HG02610 (cell line): Measurements from ENCODE around the gene GGNBP2.

Experiments used
- ATAC-seq: cut with Tn5 transposase; IDR thresholded peaks from one replicate; pipeline ENCODE4 v1.9.1; 2021; ENCODE audit warnings: mild to moderate bottlenecking, moderate library complexity; ENCODE audit not compliant: unreplicated experiment

The GGNBP2 gene

DNA sequence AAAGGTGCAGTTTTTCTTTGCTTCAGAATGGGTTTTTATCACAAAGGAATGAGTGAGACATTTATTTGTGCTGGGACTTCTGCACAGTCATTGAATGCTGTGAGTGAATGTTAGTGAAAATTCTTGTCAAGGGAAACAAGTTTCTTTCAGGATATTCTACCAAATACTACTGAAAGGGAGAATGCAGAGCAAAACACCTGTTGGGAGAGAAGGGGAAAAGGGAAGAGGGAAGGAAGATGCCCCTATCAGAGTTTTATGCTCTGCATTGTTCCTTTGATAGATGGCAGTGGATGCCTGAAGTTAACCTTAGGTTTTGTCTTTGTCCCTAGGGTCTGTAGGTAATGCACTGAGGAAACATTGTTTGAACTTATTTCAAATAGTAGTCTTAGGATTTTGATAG, 3.1 kb downstream of the GGNBP2 start:
- ATAC-seq = no peak

DNA sequence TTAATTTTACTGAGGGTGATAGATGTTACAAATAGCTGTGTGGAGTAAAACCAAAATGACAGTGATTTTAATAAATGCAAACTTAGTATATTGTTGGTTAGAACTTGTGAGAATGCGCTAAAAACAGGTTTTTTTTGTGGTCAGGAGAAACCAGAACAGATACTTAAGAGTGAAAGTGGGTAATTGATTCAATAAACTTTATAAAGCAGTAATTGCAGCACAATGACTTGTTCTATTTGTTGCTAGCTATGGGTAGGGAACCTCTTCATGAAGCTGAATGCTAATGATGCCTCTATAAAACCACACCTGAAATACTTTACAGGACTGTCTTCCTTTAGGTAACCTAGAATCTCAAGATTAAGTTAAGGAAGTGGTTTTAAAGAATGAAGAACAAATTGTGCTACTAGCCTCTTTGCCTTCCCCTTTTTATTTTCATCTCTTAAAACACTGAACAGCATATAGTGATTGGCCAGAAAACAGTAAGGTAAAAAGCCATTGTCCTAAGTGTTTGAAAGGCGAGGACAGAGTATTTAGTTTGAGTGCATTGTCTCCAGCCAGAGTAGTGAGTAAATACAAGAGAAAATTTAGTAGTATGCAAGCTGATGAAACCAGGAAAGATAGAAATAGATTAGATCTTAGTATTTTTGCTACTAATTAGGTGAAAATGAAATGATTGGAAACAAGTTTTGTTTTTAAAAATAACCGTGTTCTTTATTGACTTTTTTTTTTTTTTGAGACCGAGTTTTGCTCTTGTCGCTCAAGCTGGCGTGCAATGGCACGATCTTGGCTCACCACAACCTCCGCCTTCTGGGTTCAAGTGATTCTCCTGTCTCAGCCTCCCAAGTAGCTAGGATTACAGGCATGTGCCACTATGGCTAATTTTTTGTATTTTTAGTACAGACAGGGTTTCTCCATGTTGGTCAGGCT, 6.0 kb downstream of the GGNBP2 start:
- peak; percentile 38 for ATAC-seq

DNA sequence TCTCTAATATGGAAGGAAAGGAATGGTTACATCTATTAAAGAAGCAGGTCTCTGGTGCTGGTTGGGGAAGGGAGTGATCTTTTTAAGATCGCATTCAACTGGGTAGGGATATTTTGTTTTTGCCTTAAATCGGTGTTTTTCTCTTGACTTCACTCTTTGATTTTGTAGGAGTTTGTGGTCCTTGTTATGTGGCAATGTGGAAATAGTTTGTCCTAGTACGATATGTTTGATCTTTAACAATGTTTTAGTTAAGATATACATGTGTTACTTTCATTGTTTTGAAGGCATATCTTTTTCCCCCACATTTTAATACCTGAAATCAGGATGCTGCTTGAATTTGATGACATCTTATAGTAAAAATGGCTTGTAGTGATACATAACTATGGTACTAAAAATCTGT, 8.7 kb downstream of the GGNBP2 start:
- ATAC-seq = no peak

DNA sequence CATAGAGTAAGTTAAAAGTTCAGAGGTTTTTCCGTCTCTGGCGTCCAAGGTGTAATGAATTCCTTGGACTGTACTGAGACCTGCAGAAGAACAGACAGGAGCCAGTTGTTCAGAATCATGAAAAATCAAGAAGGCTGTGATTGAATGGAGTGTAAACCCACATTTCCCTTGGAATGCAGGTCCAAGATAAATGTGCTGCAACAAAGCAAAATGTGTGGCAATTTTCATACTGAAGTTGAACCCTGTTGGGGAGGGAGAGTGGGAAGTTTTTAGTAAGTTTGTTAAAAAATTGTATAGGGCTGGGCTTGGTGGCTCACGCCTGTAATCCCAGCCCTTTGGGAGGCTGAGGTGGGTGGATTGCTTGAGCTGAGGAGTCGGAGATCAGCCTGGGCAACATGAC, 21.4 kb downstream of the GGNBP2 start:
- ATAC-seq = no peak

DNA sequence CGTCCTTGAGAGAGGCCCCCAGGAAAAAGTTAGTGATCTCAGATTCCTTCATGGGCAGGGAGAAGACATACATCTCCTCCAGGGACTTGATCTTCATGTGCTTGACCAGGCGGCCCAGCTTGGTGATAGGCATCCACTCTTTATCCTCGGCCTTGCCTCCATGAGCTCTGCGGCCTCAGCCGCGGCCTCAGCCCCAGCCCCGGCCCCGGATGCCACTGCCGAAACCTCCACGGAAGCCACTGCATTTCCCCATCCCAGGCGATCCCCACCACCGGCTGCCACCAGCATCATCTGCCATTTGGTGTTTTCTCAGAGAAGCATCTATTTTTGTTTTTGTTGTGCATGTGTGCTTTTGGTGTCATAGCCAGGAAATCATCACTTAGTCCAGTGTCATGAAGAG, 30.3 kb downstream of the GGNBP2 start:
- ATAC-seq = no peak

DNA sequence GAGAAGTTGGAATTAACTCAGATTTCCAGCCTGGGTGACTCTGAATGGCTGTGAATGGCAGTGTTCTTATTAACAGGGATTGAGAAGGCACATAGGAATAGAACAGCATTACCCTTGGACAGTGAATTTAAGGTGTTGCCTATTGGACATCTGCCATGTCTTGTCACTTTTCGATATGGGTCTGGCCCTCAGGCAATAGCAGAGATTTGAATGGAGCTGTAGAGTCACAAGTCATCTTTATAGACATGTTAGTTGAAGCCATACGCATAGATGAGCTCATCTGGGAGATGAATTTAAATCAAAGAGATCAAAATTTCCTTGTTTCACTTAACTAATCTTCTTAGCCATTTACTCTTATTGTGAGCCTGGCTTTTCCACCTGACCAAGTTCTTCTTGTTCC, 32.1 kb downstream of the GGNBP2 start:
- ATAC-seq = no peak

DNA sequence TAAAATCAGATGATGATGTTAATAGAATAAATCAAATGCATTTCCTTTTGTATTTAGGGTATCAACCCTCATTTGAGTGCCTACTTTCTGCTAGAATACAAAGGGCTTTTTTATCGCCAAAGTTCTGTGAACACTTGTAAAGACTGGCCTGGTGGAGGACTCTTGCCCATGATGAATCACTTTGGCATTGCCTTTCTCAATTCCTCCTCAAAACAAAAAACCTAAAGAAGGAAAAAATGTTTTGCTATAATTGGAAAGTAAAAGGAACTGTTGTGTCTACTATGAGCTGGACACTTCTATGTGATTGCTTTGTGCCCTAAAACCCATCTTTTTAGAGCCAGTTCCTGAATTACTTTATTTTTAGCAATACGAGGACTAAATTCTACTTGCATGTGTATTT, 34.0 kb downstream of the GGNBP2 start:
- ATAC-seq = no peak

DNA sequence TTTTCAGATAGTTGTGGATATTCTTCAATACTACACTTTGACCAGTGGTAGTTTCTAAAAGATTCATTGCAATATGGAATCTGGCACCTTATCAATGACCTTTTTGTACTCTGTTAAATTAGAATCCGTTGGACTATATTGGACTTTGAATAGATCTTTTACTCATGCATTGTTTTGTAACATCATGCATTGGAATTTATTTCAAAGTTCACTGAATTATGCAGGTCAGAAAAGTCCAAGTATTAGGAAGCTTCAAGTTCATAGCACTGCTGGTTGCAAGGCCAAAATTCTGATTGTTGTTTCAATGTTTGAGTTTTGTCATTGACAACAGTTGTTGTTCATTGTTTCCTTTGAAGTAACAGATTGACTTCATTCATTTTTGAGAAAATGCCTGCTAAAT, 39.1 kb downstream of the GGNBP2 start:
- no peak for ATAC-seq

DNA sequence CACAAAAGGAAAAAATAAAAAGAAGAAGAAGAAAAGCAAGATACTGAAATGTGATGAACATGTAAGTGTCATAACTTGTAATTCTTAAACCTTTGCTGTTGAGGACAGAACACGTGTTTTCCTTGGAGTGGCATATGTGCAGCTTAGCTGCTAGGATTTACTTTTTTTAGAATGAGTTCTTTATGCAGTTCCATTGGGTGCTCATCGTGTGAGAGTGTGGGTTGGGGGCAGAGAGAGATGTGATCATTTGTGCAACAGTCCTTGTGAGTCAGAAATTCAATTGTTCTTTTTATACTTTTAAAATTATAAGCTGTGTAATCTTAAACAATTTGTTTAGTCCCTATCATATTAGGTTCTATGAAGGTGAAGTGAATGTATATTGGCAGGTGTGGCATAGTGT, 41.4 kb downstream of the GGNBP2 start:
- no peak for ATAC-seq

DNA sequence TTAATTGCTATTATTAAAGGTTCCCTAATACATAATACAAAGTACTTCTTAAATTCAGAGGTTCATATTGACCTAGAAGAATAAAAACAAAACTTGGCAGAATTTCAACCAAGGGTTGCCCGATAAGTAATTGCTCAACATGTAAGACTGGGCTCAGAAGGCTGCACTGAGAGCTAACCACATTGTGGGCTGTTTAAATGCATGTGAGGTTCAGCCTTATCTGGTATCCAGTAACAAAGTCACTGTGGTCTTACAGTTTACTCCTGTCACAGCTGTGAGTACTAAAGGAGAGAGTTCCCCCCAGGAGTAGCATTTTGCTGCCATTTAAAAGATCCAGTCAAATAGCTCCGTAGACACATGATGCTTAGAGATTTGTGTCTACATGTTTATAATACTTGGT, 45.4 kb downstream of the GGNBP2 start:
- ATAC-seq = no peak

DNA sequence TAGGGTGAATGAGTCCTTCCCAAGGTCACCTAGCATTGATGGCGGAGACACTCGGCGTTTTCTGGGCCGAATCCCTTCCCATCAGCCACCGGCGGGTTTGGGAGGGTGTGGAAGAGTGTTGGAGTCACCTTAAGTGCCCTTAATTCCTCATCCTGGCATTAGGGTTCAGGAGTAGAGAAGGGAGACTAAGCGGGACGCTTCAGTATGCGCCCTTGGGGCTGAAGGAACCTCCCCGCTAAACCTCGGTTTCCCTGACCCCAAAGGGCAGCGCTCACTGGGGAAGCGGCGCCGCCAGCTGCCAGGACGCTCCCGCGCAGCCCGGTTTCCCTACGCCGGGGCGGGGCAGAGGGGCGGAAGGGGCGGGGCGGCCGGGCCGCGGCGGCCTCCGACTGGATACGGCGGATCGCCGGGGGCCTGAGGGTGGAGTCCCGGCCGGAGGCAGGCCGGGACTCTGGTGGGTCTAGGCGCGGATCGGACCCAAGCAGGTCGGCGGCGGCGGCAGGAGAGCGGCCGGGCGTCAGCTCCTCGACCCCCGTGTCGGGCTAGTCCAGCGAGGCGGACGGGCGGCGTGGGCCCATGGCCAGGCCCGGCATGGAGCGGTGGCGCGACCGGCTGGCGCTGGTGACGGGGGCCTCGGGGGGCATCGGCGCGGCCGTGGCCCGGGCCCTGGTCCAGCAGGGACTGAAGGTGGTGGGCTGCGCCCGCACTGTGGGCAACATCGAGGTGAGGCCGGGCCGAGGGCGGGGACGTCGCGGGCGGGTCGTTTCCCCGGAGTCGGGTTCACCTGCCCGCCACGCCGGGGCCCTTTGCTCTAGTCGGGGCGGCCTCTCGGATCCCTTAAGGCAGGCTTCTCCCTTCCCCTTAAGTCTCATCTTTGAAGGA, 47.0 kb downstream of the GGNBP2 start, which contains the start of gene DHRS11:
DHRS11 (plus strand) TSS at position 446 of the 882 bp plus-strand sequence; CDS start at position 577, 131 bp downstream.
- ATAC-seq = peak; percentile 79

DNA sequence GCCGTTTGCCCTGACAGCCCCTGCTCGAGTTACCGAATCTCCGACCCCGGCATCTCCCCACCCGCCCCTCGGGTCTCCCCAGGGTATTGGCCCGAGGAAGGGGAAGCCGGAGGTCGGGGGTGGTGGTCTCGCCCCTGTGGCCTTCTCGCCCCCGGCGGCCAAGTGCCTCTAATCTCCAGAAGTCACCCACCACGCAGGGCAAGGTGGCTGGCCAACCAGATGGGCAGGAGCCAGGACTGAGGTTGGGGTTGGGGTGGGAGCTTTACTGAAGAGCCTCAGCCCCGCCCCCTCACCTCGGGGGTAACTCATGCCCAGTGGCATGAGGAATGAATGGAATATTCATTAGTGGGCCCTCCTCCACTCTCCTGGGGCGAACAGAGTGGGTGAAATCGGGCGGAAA, 47.6 kb downstream of the GGNBP2 start:
- ATAC-seq = no peak

DNA sequence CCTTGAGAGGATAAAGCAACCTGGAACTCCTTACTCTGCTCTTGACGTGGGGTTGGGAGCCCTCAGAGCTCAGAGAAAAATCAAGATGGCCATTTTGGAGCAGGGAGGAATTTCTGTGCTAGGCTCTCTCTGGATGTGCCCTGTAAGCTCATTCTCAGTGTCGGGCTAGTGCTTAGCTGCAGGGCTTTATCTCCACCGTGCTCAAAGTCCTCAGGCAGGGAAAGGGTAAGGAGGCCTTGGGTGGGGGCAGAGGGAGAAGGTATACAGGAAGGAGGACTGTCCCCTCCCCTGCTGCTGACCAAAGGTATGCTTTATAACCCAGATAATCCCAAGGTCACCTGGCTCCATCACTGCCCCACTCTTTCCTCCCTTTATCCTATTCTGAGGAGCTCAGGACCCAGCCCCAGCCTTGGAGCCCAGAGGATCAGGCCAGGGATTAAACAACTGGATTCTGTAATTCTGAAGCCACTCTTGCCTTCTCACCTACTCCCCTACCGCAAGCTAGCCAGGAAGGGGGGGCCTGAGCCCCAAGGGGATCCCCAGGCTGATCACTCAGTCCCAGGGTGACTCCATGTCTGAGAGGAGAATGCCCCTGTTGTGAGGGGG, 48.1 kb downstream of the GGNBP2 start:
- ATAC-seq = no peak

DNA sequence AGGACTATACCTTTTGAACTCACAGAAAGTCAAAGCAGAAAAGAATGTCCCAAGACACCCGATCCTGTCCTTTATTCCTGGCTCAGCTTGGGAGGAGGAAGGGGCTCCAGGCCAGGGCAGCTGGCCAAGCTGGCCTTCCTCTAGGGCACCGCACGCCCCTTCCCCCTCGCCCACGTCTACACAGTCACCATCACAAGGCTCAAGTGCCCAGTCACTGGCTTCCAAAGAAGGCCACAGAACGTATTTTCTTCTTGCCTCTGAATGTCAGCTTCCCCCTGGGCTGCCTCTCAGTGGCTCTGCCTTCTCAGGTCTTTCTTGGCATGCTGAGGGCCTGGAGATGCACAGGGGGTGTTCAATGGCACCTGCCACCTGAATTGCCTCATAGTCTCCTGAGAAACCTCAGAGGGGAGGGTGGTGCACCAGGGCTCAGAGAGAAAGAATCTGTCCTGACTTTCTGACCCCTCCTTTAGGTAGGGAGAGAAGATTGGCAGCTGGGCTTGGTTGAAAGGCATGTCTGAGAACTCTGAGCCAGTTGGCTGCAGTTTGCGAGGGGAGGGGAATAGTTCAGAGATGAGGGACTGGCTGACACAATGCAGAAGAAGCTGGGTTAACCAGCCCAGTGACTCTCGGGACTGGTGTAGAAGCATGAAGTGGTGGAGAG, 49.1 kb downstream of the GGNBP2 start:
- ATAC-seq = no peak

DNA sequence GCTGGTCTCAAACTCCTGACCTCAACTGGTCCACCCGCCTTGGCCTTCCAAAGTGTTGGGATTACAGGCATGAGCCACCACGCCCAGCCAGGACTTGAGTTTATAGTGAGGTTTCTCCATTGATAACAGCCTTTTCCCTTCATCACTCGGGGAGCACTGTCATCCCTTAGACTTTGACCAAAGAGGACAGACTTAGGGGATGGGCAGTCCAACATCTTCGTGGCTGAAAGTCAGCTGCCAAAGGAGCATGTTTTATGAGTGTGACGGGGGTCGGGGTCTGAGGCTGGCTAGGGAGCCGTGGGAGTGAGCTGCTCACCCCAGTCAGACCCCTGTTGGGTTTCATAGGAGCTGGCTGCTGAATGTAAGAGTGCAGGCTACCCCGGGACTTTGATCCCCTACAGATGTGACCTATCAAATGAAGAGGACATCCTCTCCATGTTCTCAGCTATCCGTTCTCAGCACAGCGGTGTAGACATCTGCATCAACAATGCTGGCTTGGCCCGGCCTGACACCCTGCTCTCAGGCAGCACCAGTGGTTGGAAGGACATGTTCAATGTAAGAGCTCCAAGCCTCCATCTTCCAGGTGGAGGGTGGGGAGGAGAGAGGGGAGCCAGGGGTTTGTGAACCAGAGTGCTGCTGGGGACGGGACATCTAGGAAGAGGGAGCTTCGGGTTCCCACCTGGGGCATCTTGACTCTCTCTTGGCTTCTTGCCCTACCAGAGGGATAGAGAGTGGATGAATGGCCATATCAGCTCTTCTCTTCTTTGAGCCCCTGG, 50.1 kb downstream of the GGNBP2 start:
- no peak for ATAC-seq

DNA sequence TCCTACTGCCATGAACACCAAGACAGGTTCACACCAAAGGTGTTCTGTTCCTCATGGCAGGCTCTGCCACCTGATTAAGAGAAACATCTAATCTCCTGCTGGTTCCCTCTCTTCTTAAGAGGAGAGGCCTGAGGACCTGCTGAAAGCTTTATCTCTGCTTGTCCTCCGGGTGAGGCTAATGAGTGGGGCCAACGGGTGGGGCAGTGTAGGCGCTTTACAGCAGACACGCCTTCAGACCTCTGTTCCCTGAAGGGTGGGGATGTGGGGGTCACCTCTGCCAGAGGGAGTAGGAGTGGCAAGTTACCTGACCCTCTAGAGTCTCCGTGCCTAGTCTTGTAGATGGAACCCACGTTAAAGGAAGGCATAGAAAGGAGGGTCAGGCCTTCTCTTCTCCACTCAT, 52.5 kb downstream of the GGNBP2 start:
- ATAC-seq = no peak

DNA sequence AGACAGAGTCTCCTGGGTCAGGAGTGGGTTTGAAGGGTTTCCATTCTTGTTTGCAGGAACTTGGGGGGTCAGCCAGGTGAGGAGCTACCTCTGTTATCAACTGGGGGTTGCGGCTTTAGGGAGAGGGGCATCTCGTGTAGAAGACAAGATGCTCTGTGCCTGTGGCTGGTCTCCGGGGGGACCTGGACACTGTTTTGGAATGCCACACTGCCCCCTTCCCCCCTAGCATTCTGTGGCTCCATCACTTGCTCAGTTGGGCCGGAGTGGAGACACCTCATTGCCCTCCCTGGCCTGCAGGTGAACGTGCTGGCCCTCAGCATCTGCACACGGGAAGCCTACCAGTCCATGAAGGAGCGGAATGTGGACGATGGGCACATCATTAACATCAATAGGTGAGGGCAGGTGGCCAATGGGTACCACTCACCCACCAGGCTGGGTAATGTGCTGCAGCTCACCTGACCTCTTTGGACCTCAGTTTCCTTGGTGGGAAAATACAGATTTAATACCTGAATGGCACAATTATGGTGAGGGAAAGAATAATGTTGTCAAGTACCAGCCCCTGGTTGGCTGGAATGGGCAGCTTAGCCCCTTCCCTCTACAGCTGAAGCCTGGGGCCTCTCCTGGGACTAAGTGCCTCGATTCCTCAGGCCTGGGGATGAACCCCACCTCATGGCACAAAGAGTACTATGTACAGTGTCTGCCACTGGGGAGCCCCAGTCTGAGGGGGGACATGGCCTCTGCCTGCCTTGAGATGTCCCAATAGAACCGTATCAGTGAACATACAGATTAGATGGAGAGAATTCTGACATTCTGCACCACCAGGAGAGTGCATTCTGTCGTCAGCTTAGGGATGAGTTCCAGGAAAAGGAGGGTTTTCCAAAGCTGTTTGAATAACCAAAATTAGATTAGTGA, 53.4 kb downstream of the GGNBP2 start:
- ATAC-seq = no peak

DNA sequence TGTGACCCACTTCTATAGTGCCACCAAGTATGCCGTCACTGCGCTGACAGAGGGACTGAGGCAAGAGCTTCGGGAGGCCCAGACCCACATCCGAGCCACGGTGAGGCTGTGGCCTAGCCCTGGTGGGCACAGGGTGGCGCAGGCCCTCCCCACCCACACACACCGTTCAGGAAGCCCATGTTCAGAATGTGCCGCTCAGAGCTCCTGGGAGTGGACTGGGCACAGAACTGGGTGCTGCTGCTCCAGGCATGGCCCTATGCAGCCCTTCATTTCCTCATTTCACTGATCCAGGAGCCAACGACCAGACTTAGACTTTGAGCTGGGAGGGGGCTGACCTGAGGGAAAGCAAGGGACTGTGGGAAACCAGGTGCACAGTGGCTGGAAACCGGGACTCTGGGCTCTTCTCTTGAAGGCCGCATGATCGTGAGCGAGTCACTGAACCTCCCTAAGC, 54.3 kb downstream of the GGNBP2 start:
- ATAC-seq = no peak
